ENCODE measurements around the gene CAPRIN2.
A peak's percentile ranks its signal among the peaks of the same experiment; 100 is the strongest.

CAPRIN2 gene

DNA sequence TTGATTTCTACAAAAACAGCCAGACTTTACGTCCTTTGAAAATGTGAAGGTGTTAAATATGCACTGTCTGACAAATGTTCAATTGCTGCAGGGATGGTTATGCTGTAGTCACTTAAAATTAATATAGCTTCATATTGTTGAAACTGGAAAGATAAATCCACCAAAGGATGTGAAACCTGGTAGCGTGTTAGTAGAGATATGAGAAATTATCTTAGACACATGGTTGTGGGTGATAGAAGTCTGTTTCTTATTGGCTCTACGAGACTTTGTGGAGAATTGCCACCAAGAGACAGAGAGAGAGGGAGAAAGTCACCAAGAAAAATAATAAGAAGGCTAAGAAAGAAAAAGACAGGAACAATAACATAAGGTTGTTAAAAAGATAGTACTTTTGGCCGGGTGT, 2.6 kb upstream of the CAPRIN2 start:
- no peak for DNase-seq

- no peak for DNase-seq
Observed at GRCh38 chr12:30756074-30756473, 1.3 kb upstream of the CAPRIN2 start.

- no peak for DNase-seq
Observed at GRCh38 chr12:30755395-30755762, 628 bp upstream of the CAPRIN2 start.

GRCh38 chr12:30754383-30754749, 385 bp downstream of the CAPRIN2 start:
- no peak for DNase-seq

- peak; percentile 30 for DNase-seq
Observed at GRCh38 chr12:30753751-30754382, 884 bp downstream of the CAPRIN2 start.

DNA sequence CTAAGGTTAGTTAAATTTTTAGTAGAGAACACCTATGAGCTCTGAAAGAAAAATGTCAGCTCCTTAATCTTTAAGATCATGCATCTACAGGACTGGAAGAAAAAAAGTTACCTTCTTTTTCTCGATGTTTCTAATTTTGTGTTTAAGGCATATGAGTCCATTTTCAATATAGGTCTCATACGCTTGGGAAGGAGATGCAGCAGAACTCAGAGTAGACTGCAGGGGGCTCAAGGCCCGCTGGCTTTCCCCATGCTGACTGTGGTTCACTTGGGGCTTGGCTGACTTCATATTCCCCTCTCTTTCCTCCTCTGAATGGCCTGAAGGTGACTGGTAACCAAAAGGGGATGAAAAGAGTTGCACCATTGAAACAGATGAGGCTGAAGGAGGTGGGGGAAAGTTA, 1.5 kb downstream of the CAPRIN2 start:
- DNase-seq, result no peak

DNA sequence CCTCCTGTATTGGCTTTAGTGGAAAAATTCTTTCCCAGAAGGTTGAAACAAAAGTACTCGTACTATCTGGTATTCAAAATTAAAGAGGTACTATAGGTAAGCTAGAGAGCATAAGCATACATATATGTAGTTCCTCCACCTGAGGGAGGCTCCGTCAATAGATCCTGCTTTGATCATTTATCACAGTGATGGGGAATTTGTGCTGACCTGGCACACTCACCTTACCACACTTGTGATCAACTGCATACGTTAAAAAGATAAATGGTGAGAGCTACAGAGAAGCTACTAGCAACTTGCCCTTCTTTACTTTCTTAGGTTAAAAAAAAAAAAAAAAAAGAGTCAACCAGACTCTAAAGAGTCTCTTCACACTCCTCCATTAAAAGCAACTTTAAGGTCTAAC, 2.5 kb downstream of the CAPRIN2 start:
- no peak for DNase-seq

GRCh38 chr12:30748147-30748546, 6.6 kb downstream of the CAPRIN2 start:
- no peak for DNase-seq

GRCh38 chr12:30746190-30746589, 8.6 kb downstream of the CAPRIN2 start:
- no peak for DNase-seq

GRCh38 chr12:30744321-30744720, 10.4 kb downstream of the CAPRIN2 start:
- DNase-seq, result no peak

- no peak for DNase-seq
Observed at GRCh38 chr12:30740274-30740673, 14.5 kb downstream of the CAPRIN2 start.

- DNase-seq, result no peak
Observed at GRCh38 chr12:30739020-30739419, 15.7 kb downstream of the CAPRIN2 start.

GRCh38 chr12:30732954-30733637, 21.7 kb downstream of the CAPRIN2 start:
- no peak for DNase-seq

DNA sequence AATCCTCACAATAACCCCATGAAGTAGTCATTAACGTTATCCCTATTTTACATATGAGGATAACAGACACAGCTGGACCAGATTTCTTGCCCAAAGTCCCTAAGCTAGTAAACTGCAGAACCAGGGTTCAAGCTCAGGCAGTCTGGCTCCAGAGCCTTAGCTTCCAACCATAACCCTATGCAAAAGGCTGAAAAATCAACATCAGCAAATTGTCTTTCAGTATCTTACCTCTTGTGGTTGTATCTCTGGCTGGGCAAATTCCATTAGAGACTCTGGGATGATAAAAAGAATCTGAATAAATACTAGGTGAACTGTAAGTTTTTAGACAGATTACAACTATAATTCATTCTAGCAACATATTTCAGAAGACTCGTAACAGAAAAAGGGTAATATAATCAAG, 24.7 kb downstream of the CAPRIN2 start:
- no peak for DNase-seq

GRCh38 chr12:30729547-30729946, 25.2 kb downstream of the CAPRIN2 start:
- no peak for DNase-seq

DNA sequence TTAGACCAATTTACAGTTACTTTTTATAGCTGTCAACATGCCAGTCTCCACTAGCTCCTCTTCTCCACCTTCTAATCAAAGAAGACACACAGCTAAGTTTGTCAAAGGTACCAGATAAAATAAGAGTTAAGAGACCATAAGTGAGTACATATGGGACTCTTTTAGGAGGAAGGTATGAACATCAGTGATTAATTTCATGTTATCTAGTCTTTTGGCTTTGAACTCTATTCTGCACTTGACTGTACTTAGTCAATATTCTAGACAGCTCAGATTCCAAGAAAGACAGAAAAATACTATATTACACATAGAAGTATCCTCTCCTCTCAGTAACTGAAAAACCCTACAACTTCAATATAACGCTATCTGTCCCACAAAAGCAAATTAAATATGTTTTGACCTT, 28.1 kb downstream of the CAPRIN2 start:
- DNase-seq, result no peak

DNA sequence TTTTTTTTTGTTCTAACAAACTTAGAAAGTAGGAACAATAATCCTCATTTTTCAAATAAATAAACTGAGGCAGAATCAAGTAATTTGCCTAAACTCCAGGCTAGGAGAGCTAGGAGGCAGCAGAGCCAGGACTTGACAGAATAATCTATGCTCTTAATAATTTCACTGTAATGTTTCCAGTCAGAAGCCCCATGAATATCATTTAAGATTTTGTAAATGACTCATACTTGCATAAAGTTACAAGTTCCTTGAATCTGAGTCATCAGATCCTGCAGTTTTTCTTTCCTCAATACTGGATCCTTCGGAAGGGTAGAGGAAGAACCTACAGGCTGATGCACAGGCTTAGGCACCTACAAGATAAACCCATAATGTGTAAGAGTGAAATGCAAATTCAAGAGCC, 29.0 kb downstream of the CAPRIN2 start:
- DNase-seq, result no peak

DNA sequence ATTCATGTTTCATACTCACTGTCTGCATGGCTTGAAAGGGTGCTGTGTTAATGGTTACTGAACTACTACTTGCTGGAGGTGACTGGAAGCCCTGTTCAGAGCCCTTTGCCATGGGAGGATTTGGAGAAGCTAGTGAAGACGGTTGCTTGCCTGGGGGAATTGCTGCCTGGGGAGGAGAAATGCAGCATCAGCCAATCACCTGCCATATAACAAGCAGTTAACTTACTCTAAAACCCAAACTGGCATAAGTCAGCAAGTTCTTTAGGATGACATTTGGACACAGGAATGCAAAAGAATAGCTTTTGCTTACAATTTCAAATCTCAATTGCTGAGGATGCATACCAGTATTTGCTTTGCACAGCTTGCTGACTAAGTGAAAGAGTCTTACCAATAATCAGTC, 35.7 kb downstream of the CAPRIN2 start:
- no peak for DNase-seq

DNA sequence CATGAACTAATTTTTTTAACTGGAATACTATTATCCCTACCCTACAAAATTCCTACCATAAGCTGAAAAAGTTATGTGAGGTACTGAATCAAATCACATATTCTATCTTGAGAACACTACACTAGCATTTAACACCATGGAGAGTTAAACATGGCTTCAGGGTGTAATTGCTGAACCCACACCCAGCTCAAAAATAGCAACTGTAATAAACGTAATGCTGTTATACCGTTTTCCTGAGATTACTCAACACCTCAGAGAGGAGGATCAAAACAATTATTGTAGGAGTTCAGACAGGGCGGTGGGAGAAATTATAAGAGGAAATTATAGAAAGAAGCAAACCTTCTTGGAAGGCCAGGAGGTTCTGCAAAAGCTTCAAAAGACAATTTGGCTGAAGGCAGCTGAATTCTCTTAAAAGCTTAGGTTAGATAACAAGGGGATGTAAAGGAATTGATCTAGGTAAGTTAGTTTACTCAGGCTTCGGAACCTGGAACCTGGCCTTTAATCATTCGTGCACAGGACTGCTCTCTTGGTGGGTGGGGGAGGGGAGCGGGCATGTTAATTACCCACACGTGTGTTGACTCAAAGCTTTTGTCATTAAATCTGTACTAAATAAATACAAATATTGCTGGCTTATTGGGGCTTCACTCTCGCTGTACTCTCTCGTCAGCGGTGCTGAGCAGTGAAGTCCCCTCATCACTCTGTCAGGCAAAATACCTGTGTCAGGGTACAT, 47.0 kb downstream of the CAPRIN2 start:
- DNase-seq, result no peak

- no peak for DNase-seq
Observed at GRCh38 chr12:30706476-30706875, 48.3 kb downstream of the CAPRIN2 start.

- no peak for DNase-seq
Observed at GRCh38 chr12:30701056-30701455, 53.7 kb downstream of the CAPRIN2 start.

DNA sequence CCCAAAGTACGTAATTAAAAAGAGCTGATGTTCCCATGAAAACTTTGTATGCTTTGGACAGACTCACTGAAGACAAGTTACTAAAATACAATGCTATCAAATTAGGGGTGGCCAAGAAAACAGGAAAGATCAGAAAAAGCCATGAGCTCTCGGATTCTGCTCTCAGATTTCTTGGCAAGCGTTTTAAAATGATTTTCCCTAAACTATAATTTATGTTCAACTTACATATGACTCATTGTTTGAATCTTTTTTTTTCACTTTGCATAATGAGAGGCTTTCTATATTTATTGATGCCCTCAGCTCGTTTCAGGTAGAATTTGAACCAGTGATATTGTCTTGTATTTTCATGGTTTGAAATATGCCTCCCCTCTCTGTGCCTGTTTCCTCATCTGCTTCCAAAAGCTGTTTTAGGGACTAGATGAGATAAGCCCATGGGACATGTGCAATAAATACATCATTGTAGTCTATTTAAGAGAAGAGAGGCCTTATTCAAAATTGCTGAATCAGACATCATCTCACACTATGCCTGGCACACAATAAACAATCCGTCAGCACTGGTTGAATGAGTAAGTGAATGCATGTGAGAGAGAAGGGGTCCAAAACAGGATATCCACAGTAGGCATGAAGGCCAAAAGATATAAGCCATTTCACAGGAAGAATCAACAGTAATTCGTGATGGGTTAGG, 54.4 kb downstream of the CAPRIN2 start:
- no peak for DNase-seq

- DNase-seq, result no peak
Observed at GRCh38 chr12:30698346-30698745, 56.4 kb downstream of the CAPRIN2 start.

- no peak for DNase-seq
Observed at GRCh38 chr12:30696943-30697342, 57.8 kb downstream of the CAPRIN2 start.

Data from NCI-H526 treated with DMSO at 0.1 percent for 48 hours (cell line).